HG03175 (cell line): ENCODE measurements around the gene CAPZA1.
A peak's percentile ranks its signal among the peaks of the same experiment; 100 is the strongest.

Source experiments
- ATAC-seq: cut with Tn5 transposase; IDR thresholded peaks from one replicate; pipeline ENCODE4 v1.9.1; 2021; ENCODE audit warnings: mild to moderate bottlenecking, moderate library complexity; ENCODE audit not compliant: unreplicated experiment

CAPZA1 gene

DNA sequence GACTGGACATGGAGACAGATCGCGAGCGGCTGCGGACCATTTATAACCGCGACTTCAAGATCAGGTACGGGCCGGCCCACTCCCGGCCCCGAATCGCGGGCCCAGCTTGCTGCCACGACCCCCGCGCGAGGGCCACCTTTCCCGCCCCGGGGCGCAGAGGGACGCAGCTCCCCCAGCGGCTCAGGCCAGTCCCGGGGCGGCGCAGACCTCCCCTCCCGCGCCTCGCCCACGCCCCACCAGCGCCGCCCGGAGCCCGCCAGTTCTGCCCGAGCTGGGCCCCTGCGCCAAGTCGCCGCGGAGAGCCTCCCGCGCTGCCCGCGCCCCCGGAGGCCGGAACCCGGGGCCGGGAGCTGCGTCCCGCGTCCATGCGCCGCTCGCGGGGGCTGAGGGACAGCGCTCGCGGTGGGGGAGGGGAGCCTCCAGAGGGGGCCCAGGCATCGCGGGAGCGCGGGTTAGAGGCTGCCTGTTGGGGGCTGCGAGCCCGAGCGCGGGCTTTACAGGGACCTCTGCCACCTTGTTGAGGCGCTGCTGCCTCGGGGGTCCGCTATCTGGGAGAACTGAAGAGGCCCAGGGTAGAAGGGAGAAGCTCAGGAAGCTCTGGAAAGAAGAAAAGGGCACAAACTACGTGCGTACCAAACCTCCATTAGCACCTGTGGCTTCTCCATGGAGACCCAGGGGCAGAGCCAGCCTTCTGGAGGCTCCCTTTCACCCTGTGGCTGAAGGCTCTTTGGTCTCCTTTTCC lies 55.5 kb downstream of the CAPZA1 start:
- peak; percentile 44 for ATAC-seq

DNA sequence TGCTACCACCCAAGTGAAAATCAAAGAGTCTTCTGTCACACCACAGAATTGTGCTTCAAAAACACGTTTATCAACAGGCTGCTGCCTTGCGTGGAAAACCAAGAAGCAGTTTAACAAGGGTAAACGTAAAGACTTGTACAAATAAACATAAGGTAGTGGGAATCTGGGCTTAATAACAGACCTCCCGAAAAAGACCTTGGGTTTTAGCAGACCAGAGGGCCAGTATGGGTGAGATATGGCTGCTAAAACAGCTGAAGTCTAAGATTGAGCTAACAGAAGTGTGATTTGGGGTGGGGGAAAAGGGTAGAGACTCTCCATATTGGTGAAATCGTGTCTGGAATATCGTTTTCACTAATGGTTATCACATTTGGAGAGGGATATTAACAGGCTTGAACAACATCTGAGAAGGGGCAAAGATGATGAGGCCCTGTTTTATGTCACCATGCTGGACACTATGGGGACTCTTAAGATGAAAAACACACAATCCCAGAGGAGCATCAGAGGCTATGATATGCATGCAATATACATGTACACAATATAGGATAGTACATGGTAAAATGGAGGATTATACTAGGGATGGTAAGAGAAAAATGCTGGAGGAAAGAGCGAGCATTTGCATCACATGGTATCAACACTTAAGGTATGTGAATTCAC lies 56.2 kb downstream of the CAPZA1 start:
- no peak for ATAC-seq

DNA sequence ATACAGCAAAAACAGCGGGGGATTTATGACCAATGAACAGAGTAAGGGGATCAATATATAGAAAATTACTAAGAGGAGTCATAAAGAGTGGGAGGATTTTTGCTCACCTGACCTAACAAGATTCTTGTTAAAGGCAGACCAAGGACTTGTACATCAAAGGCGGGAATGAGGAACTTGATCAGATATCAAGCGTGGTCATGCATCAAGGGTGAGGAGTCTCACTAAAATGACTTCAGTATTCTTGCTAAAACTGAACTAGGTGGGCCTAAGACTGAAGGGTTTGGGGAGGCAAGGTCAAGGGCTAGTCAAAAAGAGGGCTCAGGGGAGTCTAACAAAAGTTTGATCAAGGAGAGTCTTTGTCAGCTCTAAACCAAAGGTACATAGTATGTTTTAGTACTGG lies 56.9 kb downstream of the CAPZA1 start:
- ATAC-seq = no peak

DNA sequence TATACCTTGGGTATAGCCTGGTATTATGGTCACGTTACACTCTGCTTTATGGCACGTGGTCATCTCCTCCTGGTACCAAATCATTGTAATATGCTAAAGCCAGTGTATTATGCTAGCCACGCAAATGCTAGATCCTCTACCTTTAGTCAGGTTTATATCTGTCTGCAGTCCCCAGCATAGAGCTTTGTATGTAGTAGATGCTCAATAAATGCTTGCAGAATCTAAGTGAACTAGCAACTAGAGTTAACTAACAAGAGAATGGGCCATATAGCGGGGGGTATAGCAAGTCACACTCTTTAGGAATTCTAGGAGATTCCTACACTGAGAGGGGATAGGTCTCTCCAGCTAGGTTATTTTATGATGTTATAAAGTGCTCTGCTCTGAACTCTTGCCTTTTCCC lies 57.9 kb downstream of the CAPZA1 start:
- ATAC-seq = no peak

DNA sequence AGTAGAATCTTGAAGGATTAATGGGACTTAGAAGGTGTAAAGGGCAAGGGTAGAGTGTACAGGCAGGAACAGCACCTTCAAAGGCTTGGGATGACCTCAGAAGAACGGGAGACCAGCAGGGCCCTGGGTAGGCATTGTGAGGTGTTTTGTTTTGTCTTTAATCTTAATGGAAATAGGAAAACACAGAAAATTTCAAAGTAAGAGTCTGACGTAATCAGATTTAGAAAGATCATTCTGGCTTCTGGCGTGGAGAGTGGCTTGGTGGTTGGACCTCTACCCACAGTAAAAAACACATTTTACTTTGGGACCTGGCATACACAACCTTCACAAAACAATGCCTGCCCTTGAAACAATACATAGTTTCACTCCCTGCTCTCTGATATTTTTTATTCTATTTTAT lies 59.0 kb downstream of the CAPZA1 start:
- no peak for ATAC-seq

DNA sequence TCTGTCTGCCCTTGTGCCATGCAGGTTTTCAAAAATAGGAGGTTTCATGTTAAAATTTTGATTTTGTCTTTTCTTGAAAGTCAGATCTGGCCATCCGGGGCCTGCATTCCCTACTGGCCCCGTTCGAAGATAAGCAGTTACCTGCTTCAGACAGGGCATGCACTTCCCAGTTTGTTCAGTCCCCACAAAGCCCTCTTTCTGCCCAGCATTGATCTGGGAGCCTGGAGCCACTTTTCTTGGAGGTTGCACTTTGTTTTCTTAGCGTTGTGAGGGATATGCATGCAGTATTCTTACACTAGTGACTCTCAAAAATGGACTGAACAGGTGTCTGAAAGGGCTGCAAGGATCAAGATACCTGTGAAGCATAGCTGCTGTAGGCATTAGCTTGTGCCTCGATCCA lies 66.3 kb downstream of the CAPZA1 start:
- ATAC-seq = no peak

DNA sequence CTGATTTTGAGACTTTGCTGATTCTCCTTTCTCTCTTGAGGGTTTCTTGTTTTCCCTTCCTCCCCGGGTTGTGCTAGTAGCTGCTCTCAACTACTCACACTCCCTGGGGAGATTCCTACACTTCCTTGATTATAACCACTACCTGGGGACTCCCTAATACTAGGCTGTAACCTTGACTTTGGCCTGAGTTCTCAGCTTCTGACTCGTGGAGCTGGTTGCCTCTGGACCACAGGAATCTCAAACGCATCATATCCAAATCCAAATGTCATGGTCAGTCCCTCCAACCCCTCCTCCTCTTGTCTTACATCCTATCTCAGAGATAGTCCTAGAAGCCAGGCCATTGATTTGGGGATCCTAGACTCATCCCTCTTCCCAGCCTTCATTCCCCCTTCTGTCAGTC lies 66.8 kb downstream of the CAPZA1 start:
- no peak for ATAC-seq

DNA sequence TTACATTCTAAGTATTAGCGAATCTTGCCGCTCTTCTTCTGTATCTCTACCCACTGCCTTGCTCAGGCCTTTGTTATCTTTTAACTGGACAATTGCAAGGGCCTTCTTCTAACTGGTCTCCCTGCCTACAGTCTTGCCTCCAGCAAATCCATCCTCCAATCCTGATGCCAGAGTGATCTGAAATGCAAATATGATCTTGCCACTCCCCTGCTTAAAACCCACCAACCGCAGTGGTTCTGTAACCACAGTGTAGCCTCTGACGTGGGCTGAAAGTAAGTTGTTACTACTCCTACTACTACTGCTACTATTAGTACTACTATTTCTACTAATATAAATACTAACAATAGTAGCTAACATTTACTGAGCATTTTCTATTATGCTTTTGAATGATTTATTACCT lies 67.2 kb downstream of the CAPZA1 start:
- ATAC-seq = no peak

DNA sequence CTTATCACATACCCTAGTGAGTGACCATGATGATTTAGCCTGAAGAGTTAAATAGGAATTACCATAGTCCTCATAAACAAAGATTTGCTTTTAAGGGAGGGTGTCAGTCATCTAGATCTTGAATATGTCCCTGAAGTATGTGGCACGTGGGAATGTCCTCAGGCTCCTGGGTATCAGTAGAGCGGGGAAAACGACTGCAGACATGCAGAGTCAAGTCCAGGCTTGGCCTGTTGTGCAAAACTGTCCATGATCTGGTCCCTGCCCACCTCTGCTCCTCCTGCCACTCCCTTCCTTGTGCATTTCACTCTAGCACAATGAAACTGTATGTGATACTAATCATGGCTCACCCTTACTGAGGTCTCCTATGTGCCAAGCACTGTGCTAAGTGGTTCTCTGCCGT lies 67.7 kb downstream of the CAPZA1 start:
- no peak for ATAC-seq

DNA sequence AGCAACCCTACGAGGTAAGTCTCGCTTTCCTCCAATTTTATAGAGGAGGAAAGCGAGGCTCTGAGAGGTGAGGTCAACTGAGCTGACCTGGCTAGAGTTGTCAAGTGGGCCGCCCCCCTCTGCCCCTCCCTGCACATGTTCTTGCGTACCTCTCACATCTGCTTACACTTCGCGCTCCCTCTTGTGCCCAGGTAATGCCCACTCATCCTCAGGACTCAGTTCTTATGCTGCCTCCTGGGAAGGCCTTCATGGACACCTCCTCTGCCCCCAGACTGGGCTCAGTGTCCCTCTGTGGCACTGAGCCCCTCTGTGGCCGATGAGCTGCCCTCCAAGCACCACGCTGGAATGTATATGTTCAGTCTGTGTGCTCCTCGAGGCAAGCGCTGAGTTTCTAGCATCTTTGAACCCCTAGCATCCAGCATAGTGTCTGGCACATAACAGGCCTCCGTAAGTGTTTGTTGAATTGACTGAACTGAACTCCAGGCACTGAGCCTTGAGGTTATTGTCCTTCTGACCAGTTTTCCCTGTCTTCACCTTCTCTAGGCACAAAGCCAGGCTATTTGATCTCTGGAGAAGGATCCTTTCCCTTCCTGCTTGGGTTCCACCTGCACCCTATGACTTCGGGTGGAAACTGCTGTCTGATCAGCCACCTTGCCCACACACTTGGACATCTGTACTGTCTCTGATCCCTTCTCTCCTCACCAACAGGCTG lies 68.3 kb downstream of the CAPZA1 start:
- no peak for ATAC-seq

DNA sequence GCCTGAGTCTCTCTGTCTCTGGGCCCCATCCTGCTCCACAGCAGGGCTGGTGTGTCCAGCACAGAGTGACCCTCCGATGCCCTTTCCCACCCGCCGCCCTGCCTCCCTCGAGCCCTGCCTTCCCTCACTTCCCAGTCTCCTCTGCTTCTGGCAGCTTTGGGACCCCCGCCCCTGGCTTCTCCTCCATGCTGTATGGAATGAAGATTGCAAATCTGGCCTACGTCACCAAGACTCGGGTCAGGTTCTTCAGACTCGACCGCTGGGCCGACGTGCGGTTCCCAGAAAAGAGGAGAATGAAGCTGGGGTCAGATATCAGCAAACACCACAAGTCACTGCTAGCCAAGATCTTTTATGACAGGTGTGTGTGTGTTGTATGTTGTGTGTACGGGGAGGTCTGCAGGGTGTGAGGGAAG lies 69.2 kb downstream of the CAPZA1 start:
- no peak for ATAC-seq

DNA sequence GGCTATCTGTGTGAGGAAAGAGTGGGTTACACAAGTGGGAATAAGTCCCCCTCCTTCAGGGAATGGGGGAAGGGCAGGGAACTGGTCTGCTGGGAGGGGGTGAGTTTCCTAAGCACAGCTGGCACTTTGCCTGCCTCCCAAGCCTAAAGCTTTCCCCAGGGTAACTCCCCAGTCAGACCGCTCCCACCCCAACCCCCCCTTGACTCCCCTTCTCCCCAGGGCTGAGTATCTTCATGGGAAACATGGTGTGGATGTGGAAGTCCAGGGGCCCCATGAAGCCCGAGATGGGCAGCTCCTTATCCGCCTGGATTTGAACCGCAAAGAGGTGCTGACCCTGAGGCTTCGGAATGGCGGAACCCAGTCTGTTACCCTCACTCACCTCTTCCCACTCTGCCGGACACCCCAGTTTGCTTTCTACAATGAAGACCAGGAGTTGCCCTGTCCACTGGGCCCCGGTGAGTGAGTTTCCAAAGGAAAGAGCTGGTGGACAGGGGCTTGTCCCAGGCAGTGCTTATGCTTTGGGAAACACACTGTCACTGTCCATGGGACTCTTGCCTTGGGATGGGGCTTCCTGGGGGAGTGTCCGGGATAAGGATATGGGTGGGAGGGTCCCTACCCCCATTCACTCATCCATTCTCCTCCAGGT lies 69.7 kb downstream of the CAPZA1 start:
- ATAC-seq = no peak

DNA sequence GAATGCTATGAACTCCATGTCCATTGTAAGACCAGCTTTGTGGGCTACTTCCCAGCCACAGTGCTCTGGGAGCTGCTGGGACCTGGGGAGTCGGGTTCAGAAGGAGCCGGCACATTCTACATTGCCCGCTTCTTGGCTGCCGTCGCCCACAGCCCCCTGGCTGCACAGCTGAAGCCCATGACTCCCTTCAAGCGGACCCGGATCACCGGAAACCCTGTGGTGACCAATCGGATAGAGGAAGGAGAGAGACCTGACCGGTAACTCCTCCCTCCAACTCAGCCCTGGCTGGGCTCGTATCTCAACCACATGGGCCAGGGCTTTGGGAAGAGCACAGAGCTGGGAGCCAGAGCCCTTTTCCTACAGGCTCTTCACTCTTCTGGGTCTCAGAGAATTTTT lies 70.2 kb downstream of the CAPZA1 start:
- no peak for ATAC-seq

DNA sequence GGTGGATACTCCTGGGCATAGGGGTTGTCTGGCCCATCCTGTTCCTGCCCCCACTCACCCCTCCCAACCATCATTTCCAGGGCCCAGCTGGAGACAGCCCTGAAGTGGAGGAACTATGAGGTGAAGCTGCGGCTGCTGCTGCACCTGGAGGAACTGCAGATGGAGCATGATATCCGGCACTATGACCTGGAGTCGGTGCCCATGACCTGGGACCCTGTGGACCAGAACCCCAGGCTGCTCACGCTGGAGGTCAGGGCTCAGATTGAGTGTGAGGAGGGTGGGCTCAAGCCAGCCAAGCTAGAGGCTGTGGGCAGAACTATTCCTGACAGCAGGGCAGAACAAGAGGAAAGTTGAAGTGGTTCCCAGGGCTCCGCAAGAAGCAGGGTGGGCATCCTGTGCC lies 73.0 kb downstream of the CAPZA1 start:
- ATAC-seq = no peak

DNA sequence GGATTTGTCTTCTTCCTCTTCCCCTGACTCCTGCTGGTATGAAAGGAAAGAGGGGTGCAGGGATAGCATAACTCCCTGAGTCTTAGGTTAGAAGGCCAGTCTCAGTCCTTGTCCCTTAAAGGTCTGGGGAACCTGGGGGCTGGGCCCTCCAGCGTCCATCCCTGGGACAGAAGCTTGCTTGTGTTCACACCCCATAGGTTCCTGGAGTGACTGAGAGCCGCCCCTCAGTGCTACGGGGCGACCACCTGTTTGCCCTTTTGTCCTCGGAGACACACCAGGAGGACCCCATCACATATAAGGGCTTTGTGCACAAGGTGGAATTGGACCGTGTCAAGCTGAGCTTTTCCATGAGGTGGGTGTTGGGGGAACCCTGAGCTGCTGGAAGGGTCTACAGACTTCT lies 74.2 kb downstream of the CAPZA1 start:
- no peak for ATAC-seq

DNA sequence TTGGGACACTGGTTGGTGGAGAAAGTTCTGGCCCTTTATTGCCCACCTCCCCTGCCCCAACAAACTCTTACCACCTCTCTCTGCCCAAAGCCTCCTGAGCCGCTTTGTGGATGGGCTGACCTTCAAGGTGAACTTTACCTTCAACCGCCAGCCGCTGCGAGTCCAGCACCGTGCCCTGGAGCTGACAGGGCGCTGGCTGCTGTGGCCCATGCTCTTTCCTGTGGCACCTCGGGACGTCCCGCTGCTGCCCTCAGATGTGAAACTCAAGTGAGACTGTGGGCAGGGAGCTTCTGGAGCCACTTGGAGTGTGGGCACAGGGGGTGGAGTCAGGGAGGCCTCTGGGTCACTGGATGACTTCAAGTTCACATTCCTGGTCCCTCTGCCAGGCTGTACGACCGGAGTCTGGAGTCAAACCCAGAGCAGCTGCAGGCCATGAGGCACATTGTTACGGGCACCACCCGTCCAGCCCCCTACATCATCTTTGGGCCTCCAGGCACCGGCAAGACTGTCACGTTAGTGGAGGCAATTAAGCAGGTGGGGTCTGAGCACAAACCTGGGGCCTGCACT lies 74.8 kb downstream of the CAPZA1 start:
- ATAC-seq = no peak

DNA sequence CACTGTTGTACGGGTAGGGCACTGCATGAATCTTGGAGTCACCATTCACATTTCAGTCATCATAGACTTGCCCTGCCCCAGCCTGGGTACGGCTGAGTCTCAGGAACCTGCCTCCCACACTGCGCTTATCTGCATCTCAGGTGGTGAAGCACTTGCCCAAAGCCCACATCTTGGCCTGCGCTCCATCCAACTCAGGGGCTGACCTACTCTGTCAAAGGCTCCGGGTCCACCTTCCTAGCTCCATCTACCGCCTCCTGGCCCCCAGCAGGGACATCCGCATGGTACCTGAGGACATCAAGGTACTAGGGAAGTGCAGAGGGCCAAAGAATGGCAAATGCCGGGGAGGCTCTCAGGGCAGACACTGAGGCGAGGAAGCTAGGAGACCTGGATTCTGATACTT lies 75.6 kb downstream of the CAPZA1 start:
- no peak for ATAC-seq

DNA sequence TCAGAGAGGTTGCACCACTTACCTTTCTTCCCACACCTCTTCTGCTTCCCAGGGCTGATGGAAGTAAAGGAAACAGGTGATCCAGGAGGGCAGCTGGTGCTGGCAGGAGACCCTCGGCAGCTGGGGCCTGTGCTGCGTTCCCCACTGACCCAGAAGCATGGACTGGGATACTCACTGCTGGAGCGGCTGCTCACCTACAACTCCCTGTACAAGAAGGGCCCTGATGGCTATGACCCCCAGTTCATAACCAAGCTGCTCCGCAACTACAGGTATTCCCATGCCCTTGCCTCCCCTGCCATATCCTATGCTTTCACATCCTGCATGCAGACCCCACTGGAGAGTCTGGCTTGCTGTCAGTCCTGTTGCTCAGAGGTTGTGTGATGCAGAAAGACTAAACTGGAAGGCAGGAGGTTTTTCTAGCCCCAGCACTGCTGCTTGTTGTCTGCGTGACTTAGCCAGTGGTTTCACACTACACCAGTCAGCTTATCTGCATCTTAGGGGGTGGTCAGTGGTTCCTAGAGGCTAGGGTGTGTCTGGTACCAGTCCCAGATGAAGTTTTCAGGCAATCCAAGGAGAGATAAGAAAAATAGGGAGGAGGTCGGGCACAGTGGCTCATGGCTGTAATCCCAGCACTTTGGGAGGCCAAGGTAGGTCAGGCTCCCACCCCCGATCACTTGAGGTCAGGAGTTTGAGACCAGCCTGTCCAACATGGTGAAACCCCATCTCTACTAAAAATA lies 77.1 kb downstream of the CAPZA1 start:
- no peak for ATAC-seq

DNA sequence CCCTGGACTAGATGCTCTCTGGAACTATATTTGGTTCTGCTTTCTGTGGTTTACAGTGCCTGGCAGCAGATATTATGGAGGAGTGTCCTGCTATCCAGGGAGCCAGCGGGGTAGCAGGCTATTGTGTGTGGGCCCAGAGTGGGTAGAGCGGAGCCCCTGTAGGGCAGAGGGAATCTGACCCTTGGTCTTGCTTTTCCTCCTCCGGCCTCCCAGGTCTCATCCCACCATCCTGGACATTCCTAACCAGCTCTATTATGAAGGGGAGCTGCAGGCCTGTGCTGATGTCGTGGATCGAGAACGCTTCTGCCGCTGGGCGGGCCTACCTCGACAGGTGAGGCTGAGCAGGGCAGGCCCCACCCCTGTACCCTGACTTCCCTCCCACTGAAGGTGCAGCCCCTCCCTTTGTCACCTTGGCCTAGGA lies 78.2 kb downstream of the CAPZA1 start:
- no peak for ATAC-seq
